ENCODE measurements around the gene PKNOX2. TPM values are rescaled to one million over a fixed set of nuclear protein-coding genes. Genes with fewer than 3 reads are reported as not detected.

The PKNOX2 gene
- total and polyA plus RNA-seq, 4 donors: 3.1 to 10.6 (median 7.9) TPM

GRCh38 chr11:125365196-125365931 is 200.8 kb downstream of the PKNOX2 start:
- H3K9me3 ChIP-seq (ENCODE audit: control insufficient read depth in 4 of 4, insufficient read depth in 3 of 4, low read length in 3 of 4): no peaks in the 10 kb centered on the region
- no peak overlapping the region for H3K4me3 ChIP-seq
- peaks cover 0 to 6% (median 0%) of the 10 kb centered on the region in 4 donors for H3K36me3 ChIP-seq (ENCODE audit: control insufficient read depth in 4 of 4, insufficient read depth in 4 of 4, low read length in 4 of 4)
- 69 to 81% methylated on average over 7 of the region's 7 CpGs for WGBS, 2 donors
- peaks cover 0 to 3% (median 0%) of the 10 kb centered on the region in 5 donors for H3K4me1 ChIP-seq (ENCODE audit: control insufficient read depth in 5 of 5, insufficient read depth in 5 of 5, low read length in 5 of 5)
- ATAC-seq (ENCODE audit: insufficient read depth, low FRiP score): no peak
- TF ChIP-seq CTCF (IDR thresholded peaks at IDR 0.05; ENCODE audit: control extremely low read depth, extremely low read depth): no peak
- no peak overlapping the region for H3K27ac ChIP-seq (ENCODE audit: low read depth in 1 of 2, low read length in 1 of 2)
- DNase-seq: no peak
- H3K9ac ChIP-seq (ENCODE audit: insufficient read depth in 1 of 2, low read length in 2 of 2): no peak overlapping the region
- no peaks in the 10 kb centered on the region for H3K27me3 ChIP-seq (ENCODE audit: control insufficient read depth in 3 of 3, insufficient read depth in 3 of 3, low read length in 2 of 3)

DNA sequence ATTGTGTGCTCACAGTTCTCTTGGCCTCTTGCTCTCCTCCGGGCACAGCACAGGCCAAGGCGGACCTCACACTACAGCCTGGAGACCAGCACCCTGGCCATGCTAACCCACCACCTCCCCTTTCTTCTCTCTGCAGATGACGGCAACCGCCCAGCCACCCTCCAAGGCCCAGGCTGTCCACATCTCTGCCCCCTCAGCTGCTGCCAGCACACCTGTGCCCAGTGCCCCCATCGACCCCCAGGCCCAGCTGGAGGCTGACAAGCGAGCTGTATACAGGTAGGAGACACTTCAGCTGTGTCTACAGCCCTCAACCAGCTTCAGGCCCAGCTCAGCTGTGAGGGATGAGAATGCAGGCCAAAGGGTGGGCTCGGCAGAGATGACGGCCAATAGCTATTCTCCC is 203.2 kb downstream of the PKNOX2 start:
- no peak for TF ChIP-seq CTCF (IDR thresholded peaks at IDR 0.05; ENCODE audit: control extremely low read depth, extremely low read depth)
- H3K27me3 ChIP-seq (ENCODE audit: control insufficient read depth in 3 of 3, insufficient read depth in 3 of 3, low read length in 2 of 3): no peaks in the 10 kb centered on the region
- 88% methylated on average over 8 of the region's 8 CpGs for WGBS, 2 donors

GRCh38 chr11:125368757-125369156 is 204.2 kb downstream of the PKNOX2 start:
- 84 to 91% methylated on average over 4 of the region's 4 CpGs for WGBS, 2 donors
- no peak overlapping the region for H3K4me3 ChIP-seq
- TF ChIP-seq CTCF (IDR thresholded peaks at IDR 0.05; ENCODE audit: control extremely low read depth, extremely low read depth): no peak
- peaks cover 0 to 24% (median 5%) of the 10 kb centered on the region in 5 donors for H3K4me1 ChIP-seq (ENCODE audit: control insufficient read depth in 5 of 5, insufficient read depth in 5 of 5, low read length in 5 of 5)
- no peak overlapping the region for H3K9ac ChIP-seq (ENCODE audit: insufficient read depth in 1 of 2, low read length in 2 of 2)
- H3K27me3 ChIP-seq (ENCODE audit: control insufficient read depth in 3 of 3, insufficient read depth in 3 of 3, low read length in 2 of 3): no peaks in the 10 kb centered on the region
- no peak overlapping the region for H3K27ac ChIP-seq (ENCODE audit: low read depth in 1 of 2, low read length in 1 of 2)
- no peaks in the 10 kb centered on the region for H3K9me3 ChIP-seq (ENCODE audit: control insufficient read depth in 4 of 4, insufficient read depth in 3 of 4, low read length in 3 of 4)
- peaks cover 0 to 6% (median 0%) of the 10 kb centered on the region in 4 donors for H3K36me3 ChIP-seq (ENCODE audit: control insufficient read depth in 4 of 4, insufficient read depth in 4 of 4, low read length in 4 of 4)
- DNase-seq (no peak), ATAC-seq (ENCODE audit: insufficient read depth, low FRiP score) (no peak)

More for the DNA sequence above, 203.2 kb downstream of the PKNOX2 start:
- no peaks in the 10 kb centered on the region for H3K9me3 ChIP-seq (ENCODE audit: control insufficient read depth in 4 of 4, insufficient read depth in 3 of 4, low read length in 3 of 4)
- H3K36me3 ChIP-seq (ENCODE audit: control insufficient read depth in 4 of 4, insufficient read depth in 4 of 4, low read length in 4 of 4): peaks cover 0 to 6% (median 0%) of the 10 kb centered on the region in 4 donors
- H3K9ac ChIP-seq (ENCODE audit: insufficient read depth in 1 of 2, low read length in 2 of 2): no peak overlapping the region
- ATAC-seq (ENCODE audit: insufficient read depth, low FRiP score) (no peak), DNase-seq (no peak)
- H3K27ac ChIP-seq (ENCODE audit: low read depth in 1 of 2, low read length in 1 of 2): no peak overlapping the region
- H3K4me1 ChIP-seq (ENCODE audit: control insufficient read depth in 5 of 5, insufficient read depth in 5 of 5, low read length in 5 of 5): peaks cover 0 to 17% (median 4%) of the 10 kb centered on the region in 5 donors
- H3K4me3 ChIP-seq: no peak overlapping the region

All from lung (tissue), 12 donors.